HG03442 (cell line): ENCODE measurements around the gene TMC5.
"Not testable (repeated sequence)": the region's sequence is repeated elsewhere in the genome, so short reads cannot be mapped to it uniquely, and the experiment has no call there.

Experiments
- ATAC-seq: cut with Tn5 transposase; IDR thresholded peaks from one replicate; pipeline ENCODE4 v1.9.1; 2021; ENCODE audit warnings: mild to moderate bottlenecking, moderate library complexity; ENCODE audit not compliant: unreplicated experiment

Gene TMC5

GRCh38 chr16:19527161-19527560, 109.5 kb downstream of the TMC5 start:
- ATAC-seq, result no peak

DNA sequence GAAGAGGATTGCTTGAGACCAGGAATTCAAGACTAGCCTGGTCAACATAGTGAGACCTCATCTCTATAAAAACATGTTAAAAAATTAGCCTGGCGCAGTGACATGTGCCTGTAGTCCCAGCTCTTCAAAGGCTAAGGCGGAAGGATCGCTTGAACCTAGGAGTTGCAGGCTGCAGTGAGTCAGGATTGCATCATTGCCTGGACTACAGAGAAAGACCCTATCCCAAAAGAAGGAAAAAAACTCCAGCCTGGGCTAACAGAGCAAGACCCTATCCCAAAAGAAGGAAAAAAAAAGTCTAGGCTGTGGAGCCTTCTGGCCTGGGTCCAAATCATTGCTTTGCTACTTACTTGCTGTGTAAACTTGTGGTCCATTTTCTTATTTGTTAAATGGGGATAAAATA, 111.0 kb downstream of the TMC5 start:
- no peak for ATAC-seq

DNA sequence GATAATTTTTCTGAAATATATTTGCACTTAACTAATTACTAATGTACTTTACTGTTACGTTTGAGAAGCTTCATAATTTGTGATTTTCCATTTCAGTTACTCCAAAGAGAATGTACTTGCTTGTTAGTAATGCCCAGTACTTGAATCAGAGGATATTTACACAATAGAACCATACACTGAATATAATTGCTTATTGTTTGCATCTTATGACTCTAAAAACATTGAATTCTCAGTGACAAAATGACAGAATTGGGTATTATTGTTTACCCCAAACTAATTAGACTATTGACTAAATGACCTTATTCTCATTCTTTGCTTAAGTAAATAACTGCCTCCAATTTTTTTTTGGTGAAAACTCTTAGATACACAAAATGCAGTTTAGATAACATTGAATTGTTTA, 114.9 kb downstream of the TMC5 start:
- no peak for ATAC-seq

DNA sequence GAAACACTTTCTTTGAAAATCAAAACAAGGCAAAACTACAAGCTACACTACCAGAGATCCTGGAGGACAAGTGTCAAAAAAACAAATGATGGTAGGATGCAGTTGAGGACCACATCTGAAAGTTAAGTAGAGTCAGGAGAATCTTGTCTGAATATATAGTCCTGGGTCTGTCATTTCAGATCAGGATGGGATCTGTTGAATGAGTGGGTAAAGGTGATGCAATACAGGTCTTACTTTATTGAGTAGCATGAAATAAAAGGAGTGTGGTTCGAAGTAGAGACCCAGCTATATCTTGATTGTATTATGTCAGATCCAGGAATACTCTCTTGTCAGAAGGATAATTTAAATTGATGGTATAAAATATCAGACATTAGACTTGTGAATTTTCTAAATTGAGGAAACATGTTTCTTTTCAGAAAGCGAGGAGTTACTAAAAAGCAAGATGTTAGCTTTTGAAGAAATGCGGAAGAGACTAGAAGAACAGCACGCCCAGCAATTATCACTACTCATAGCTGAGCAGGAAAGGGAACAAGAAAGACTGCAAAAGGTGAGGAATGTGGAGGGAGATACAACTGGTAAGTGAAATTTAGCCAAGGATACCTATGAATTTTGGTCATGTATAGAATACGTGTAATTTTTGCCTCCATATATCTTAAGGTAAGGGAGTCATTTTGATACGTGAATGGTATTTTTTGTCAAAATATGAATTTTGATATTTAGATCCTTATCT, 122.7 kb downstream of the TMC5 start:
- no peak for ATAC-seq

GRCh38 chr16:19542138-19542821, 124.6 kb downstream of the TMC5 start:
- no peak for ATAC-seq

- not testable (repeated sequence) for ATAC-seq
Measured at GRCh38 chr16:19543278-19543996, 125.8 kb downstream of the TMC5 start.

- no peak for ATAC-seq
Measured at GRCh38 chr16:19548144-19548543, 130.5 kb downstream of the TMC5 start.
